GM12878 (cell line): ENCODE measurements around the gene ADARB1. TPM values are rescaled to one million over a fixed set of nuclear protein-coding genes. Genes with fewer than 3 reads are reported as not detected.

Experiments
- ATAC-seq: fragments of 200-7000 bp; cut with Tn5 transposase; 3 replicates; pipeline ENCODE4 v1.9.1; 2020; ENCODE audit warnings: mild to moderate bottlenecking, moderate library complexity
- BruUV-seq: library from RNA; stranded (reverse); fragments of 400-500 nt; replicated peaks from 2 replicates; lab custom pipeline; 2021; lab: Mats Ljungman, UMichigan
- CTCF ChIA-PET: fragments of 300-600 bp; sonication (Branson Sonifier 250); formaldehyde crosslinking; extraction: SDS; loops from one replicate; lab custom pipeline; 2021; ENCODE audit warnings: inconsistent platforms; lab: Yijun Ruan, JAX
- POLR2A ChIA-PET: fragments of 350-600 bp; formaldehyde crosslinking; extraction: SDS; loops from one replicate; lab custom pipeline; 2021; ENCODE audit warnings: inconsistent platforms; lab: Charles Lee
- RAD21 ChIA-PET: fragments of 300-600 bp; sonication (Branson Sonifier 250); formaldehyde crosslinking; loops from one replicate; lab custom pipeline; 2023; ENCODE audit warnings: antibody characterized with exemption; ENCODE audit not compliant: unreplicated experiment; lab: Charles Lee
- SMC1A ChIA-PET: fragments of 300-600 bp; sonication (Branson Sonifier 250); formaldehyde crosslinking; loops from one replicate; lab custom pipeline; 2023; ENCODE audit not compliant: unreplicated experiment, uncharacterized antibody; lab: Charles Lee
- DNase-seq: peaks from one replicate; pipeline ENCODE4 v3.0.0-alpha.2; 2011; ENCODE audit warnings: low read depth, low spot score
- FAIRE-seq: peaks from 3 replicates; lab custom pipeline; 2011; peaks lifted over from hg19 to GRCh38; lab: Jason Lieb, UNC
- H2AFZ ChIP-seq: 2 replicates; pipeline ENCODE4 v1.6.0; 2011; ENCODE audit warnings: low read depth, low read length, control low read depth; ENCODE audit not compliant: control insufficient read depth
- H3K27ac ChIP-seq: 2 replicates; pipeline ENCODE4 v1.5.1; 2011; ENCODE audit warnings: control low read depth; ENCODE audit not compliant: control insufficient read depth, insufficient read depth
- H3K27me3 ChIP-seq, 2 experiments: replicated peaks in 1 of 2; 2 replicates each; pipeline versions ENCODE4 v1.6.0 to v1.6.1; 2011; ENCODE audit warnings: low read length in 1 of 2; ENCODE audit not compliant: control insufficient read depth in 2 of 2, insufficient read depth in 2 of 2
- H3K36me3 ChIP-seq, 2 experiments: 2 replicates each; pipeline ENCODE4 v1.5.1; 2011; ENCODE audit warnings: low read length in 1 of 2; ENCODE audit not compliant: control insufficient read depth in 2 of 2, insufficient read depth in 2 of 2
- H3K4me1 ChIP-seq: 2 replicates; pipeline ENCODE4 v1.6.1; 2011; ENCODE audit warnings: mild to moderate bottlenecking, low read length, moderate library complexity, mixed read lengths; ENCODE audit not compliant: control insufficient read depth, insufficient read depth
- H3K4me2 ChIP-seq: 2 replicates; pipeline ENCODE4 v1.6.0; 2011; ENCODE audit warnings: control low read depth; ENCODE audit not compliant: control insufficient read depth, insufficient read depth
- H3K4me3 ChIP-seq: fragments of 200-600 bp; sonication (generic); 2 replicates; pipeline ENCODE4 v1.5.1; 2016
- H3K79me2 ChIP-seq: 2 replicates; pipeline ENCODE4 v1.6.0; 2011; ENCODE audit warnings: low read length; ENCODE audit not compliant: control insufficient read depth, insufficient read depth
- H3K9ac ChIP-seq: 2 replicates; pipeline ENCODE4 v1.8.0; 2011; ENCODE audit warnings: low read length, control low read depth, mixed read lengths; ENCODE audit not compliant: control insufficient read depth, insufficient read depth
- H3K9me3 ChIP-seq: replicated peaks from 3 replicates; pipeline ENCODE4 v1.5.1; 2011; ENCODE audit warnings: mild to moderate bottlenecking, low read length; ENCODE audit not compliant: control insufficient read depth, insufficient read depth
- H4K20me1 ChIP-seq: 2 replicates; pipeline ENCODE4 v1.6.0; 2011; ENCODE audit not compliant: control insufficient read depth, insufficient read depth
- BMI1 ChIP-seq: fragments of 450-650 bp; IDR thresholded peaks from 2 replicates; pipeline ENCODE4 v1.6.1; 2016; ENCODE audit warnings: mild to moderate bottlenecking, moderate library complexity, borderline replicate concordance
- FOS ChIP-seq: IDR thresholded peaks from 3 replicates; pipeline ENCODE4 v1.6.1; 2011; ENCODE audit warnings: borderline replicate concordance; ENCODE audit not compliant: insufficient read length; ENCODE audit errors: extremely low read depth
- IKZF2 ChIP-seq, 2 experiments: fragments of 450-650 bp; IDR thresholded peaks; 2 replicates each; pipeline ENCODE4 v1.6.1; 2017; ENCODE audit warnings: mild to moderate bottlenecking in 2 of 2, moderate library complexity in 2 of 2
- KLF5 ChIP-seq: fragments of 450-650 bp; IDR thresholded peaks from 2 replicates; pipeline ENCODE4 v1.6.1; 2014; ENCODE audit warnings: mild to moderate bottlenecking; ENCODE audit not compliant: partially characterized antibody
- MXI1 ChIP-seq: fragments of 150-350 bp; IDR thresholded peaks from 2 replicates; pipeline ENCODE4 v1.6.1; 2011; ENCODE audit warnings: low read depth, mild to moderate bottlenecking, inconsistent platforms, low read length, improper control_type of control experiment
- NR2F1 ChIP-seq: fragments of 450-650 bp; conservative IDR thresholded peaks from 2 replicates; pipeline ENCODE4 v1.6.1; 2017; ENCODE audit warnings: mild to moderate bottlenecking
- PAX5 ChIP-seq: IDR thresholded peaks from 2 replicates; pipeline ENCODE4 v1.6.1; 2011; ENCODE audit warnings: low read depth, low read length, borderline replicate concordance
- POLR2A ChIP-seq: IDR thresholded peaks from 2 replicates; pipeline ENCODE4 v1.6.1; 2011; ENCODE audit warnings: low read depth, mild to moderate bottlenecking, low read length
- SMAD5 ChIP-seq: IDR thresholded peaks from 2 replicates; pipeline ENCODE4 v1.6.1; 2016; ENCODE audit warnings: antibody characterized with exemption, low read depth
- SREBF1 ChIP-seq: IDR thresholded peaks from 2 replicates; pipeline ENCODE4 v1.6.1; 2012; ENCODE audit warnings: mild to moderate bottlenecking, low read length
- ZSCAN29 ChIP-seq: fragments of 450-650 bp; IDR thresholded peaks from 2 replicates; pipeline ENCODE4 v1.6.1; 2017; ENCODE audit warnings: mild to moderate bottlenecking, moderate library complexity
- WGBS: methylation state at CpG from one replicate; pipeline ENCODE4 v1.1.6; 2016; ENCODE audit warnings: low lambda C conversion rate; ENCODE audit not compliant: insufficient replicate concordance, insufficient coverage; ENCODE audit errors: missing lambda C conversion rate; 5-methylcytosine and 5-hydroxymethylcytosine counted together
- in situ Hi-C: fragments of 300-500 bp; cut with MboI; formaldehyde crosslinking; loops from 9 replicates; pipeline ENCODE4 v1.14.3; 2018; ENCODE audit warnings: mixed read lengths
- intact Hi-C: fragments of 100-400 bp; cut with micrococcal nuclease; formaldehyde crosslinking; loops from one replicate; pipeline ENCODE4 v1.14.2; 2022; ENCODE audit not compliant: unreplicated experiment
- polyA plus RNA-seq, 11 experiments: library from polyadenylated mRNA; depleted of rRNA in 4 of 11; unstranded in 6 of 11; stranded (reverse) in 5 of 11; fragments of >200 nt; fragmentation: Nextera tagmentation in 4 of 11; fragmentation: Illumina TruSeq in 1 of 11; extraction: Ambion mirVana in 4 of 11; extraction: Trizol in 1 of 11; gene quantifications; 1 replicate in 1 of 11; 2 replicates in 10 of 11; pipeline versions ENCODE4 v1.2.1 to v1.2.3, GENCODE V29; 2011 to 2016; ENCODE audit warnings: inconsistent platforms in 2 of 11, missing spikeins in 2 of 11, low read depth in 1 of 11
- total RNA-seq, 4 experiments: library from RNA; depleted of rRNA in 3 of 4; stranded (reverse); fragments of >200 nt in 3 of 4; fragmentation: Illumina TruSeq in 1 of 4; extraction: Trizol in 1 of 4; gene quantifications; 2 replicates each; pipeline versions ENCODE4 v1.2.1 to v1.2.3, GENCODE V29; 2013 to 2021

ADARB1 gene
- total and polyA plus RNA-seq, 10 of the 15 experiments (the other 5 are each of a cell fraction or from before 2014, with no cell fraction given) = 5.7 to 61.7 (median 25.3) TPM

- no peak for TF ChIP-seq NR2F1
Measured at GRCh38 chr21:45250914-45251634, 176.7 kb downstream of the ADARB1 start (continued).

- Histone ChIP-seq H3K27me3 (no peaks in the 10 kb centered on the region), H3K4me2 (no peak overlapping the region), H3K9ac (no peak overlapping the region), H3K4me3 (no peak overlapping the region), H3K79me2 (no peaks in the 10 kb centered on the region), H2AFZ (no peak overlapping the region), H3K9me3 (no peaks in the 10 kb centered on the region; the same call in 2 of the 3 replicates), H3K4me1 (no peaks in the 10 kb centered on the region), H4K20me1 (no peaks in the 10 kb centered on the region), H3K27ac (no peak overlapping the region), H3K36me3 (no peaks in the 10 kb centered on the region)
- in situ Hi-C loops (no loop called here), intact Hi-C loops (no loop called here)
- no peak for FAIRE-seq
- CTCF ChIA-PET = no interaction called here
- RAD21 ChIA-PET = no interaction called here
- no peak for TF ChIP-seq PAX5
- TF ChIP-seq FOS = no peak
- no peak for TF ChIP-seq BMI1
- TF ChIP-seq KLF5 = no peak
- no peak for TF ChIP-seq ZSCAN29
- no peak for TF ChIP-seq MXI1
- TF ChIP-seq SMAD5 = no peak
- TF ChIP-seq SREBF1 = no peak
- TF ChIP-seq IKZF2 (IDR thresholded peaks at IDR 0.05) = no peak
- no peak for TF ChIP-seq POLR2A
- no TSS peak for BruUV-seq
- SMC1A ChIA-PET = no interaction called here
- POLR2A ChIA-PET = no interaction called here
- ATAC-seq = no peak
- DNase-seq = no peak
- WGBS = 71% methylated on average over 28 of the region's 28 CpGs
Measured at GRCh38 chr21:45251635-45252447, 177.5 kb downstream of the ADARB1 start.
